Endothelial cell of umbilical vein (primary cell): ENCODE data around the gene SLIT1. TPM values are rescaled to one million over a fixed set of nuclear protein-coding genes. Genes with fewer than 3 reads are reported as not detected.

Experiments
- BruUV-seq: library from RNA; stranded (reverse); fragments of 400-500 nt; replicated peaks from 2 replicates; lab custom pipeline; 2021; lab: Mats Ljungman, UMichigan
- CTCF ChIA-PET: fragments of 300-600, 350-600 bp; sonication (Branson Sonifier 250); formaldehyde crosslinking; loops from one replicate; lab custom pipeline; 2021; ENCODE audit warnings: antibody characterized with exemption, inconsistent platforms; lab: Charles Lee
- POLR2A ChIA-PET: fragments of 300-600, 350-600 bp; sonication (Branson Sonifier 250); formaldehyde crosslinking; loops from one replicate; lab custom pipeline; 2021; ENCODE audit warnings: antibody characterized with exemption, inconsistent platforms; lab: Charles Lee
- DNase-seq: peaks from one replicate; pipeline ENCODE4 v3.0.0-alpha.2; 2011; ENCODE audit warnings: low read depth, low spot score
- FAIRE-seq: peaks from 2 replicates; lab custom pipeline; 2011; peaks lifted over from hg19 to GRCh38; lab: Jason Lieb, UNC
- H2AFZ ChIP-seq: 2 replicates; pipeline ENCODE4 v1.6.0; 2012; ENCODE audit warnings: low read depth, low read length, control low read depth, inconsistent platforms
- H3K27ac ChIP-seq: 2 replicates; pipeline ENCODE4 v1.5.1; 2011; ENCODE audit warnings: low read depth, mild to moderate bottlenecking, control low read depth, low read length, moderate library complexity; ENCODE audit not compliant: insufficient read depth
- H3K27me3 ChIP-seq, 2 experiments: 2 replicates each; pipeline versions ENCODE4 v1.6.0 to v1.6.1; 2011; ENCODE audit warnings: low read length in 2 of 2, mixed read lengths in 1 of 2; ENCODE audit not compliant: control insufficient read depth in 2 of 2, insufficient read depth in 2 of 2
- H3K36me3 ChIP-seq, 2 experiments: 2 replicates in 1 of 2; 3 replicates in 1 of 2; pipeline ENCODE4 v1.5.1; 2011; ENCODE audit warnings: low read length in 2 of 2, mild to moderate bottlenecking in 1 of 2, moderate library complexity in 1 of 2; ENCODE audit not compliant: control insufficient read depth in 2 of 2, insufficient read depth in 2 of 2; ENCODE audit errors: extremely low read depth in 1 of 2
- H3K4me1 ChIP-seq: 3 replicates; pipeline ENCODE4 v1.5.1; 2011; ENCODE audit warnings: mild to moderate bottlenecking, low read length; ENCODE audit not compliant: control insufficient read depth, insufficient read depth; ENCODE audit errors: extremely low read depth
- H3K4me2 ChIP-seq: 2 replicates; pipeline ENCODE4 v1.6.1; 2011; ENCODE audit warnings: low read length, control low read depth, mixed read lengths; ENCODE audit not compliant: insufficient read depth
- H3K4me3 ChIP-seq, 3 experiments: fragments of 200-600 bp in 1 of 3; sonication (generic), shearing (Covaris generic) in 1 of 3; replicated peaks in 1 of 3; 2 replicates each; pipeline ENCODE4 v1.5.1; 2011 to 2016; ENCODE audit warnings: control low read depth in 3 of 3, low read length in 3 of 3, mild to moderate bottlenecking in 2 of 3, inconsistent platforms in 1 of 3, low read depth in 1 of 3, moderate library complexity in 1 of 3; ENCODE audit not compliant: insufficient read depth in 1 of 3
- H3K79me2 ChIP-seq: 2 replicates; pipeline ENCODE4 v1.6.0; 2012; ENCODE audit warnings: low read length, inconsistent platforms; ENCODE audit not compliant: control insufficient read depth, insufficient read depth
- H3K9ac ChIP-seq: replicated peaks from 2 replicates; pipeline ENCODE3; 2011; ENCODE audit warnings: low read length, control low read depth; ENCODE audit not compliant: insufficient read depth; ENCODE audit errors: extremely low read depth
- H3K9me1 ChIP-seq: replicated peaks from 3 replicates; pipeline ENCODE4 v1.6.0; 2011; ENCODE audit warnings: mild to moderate bottlenecking, low read length; ENCODE audit not compliant: control insufficient read depth, insufficient read depth; ENCODE audit errors: extremely low read depth
- H3K9me3 ChIP-seq: replicated peaks from 2 replicates; pipeline ENCODE4 v1.5.1; 2012; ENCODE audit warnings: low read length, inconsistent platforms; ENCODE audit not compliant: control insufficient read depth, insufficient read depth
- H4K20me1 ChIP-seq: replicated peaks from 2 replicates; pipeline ENCODE3; 2011; ENCODE audit warnings: mild to moderate bottlenecking, low read length; ENCODE audit not compliant: control insufficient read depth, insufficient read depth; ENCODE audit errors: extremely low read depth
- EZH2 ChIP-seq: IDR thresholded peaks from 2 replicates; pipeline ENCODE4 v1.6.1; 2012; ENCODE audit warnings: borderline replicate concordance, low read depth, mild to moderate bottlenecking, moderate library complexity, low read length, inconsistent platforms; ENCODE audit not compliant: severe bottlenecking
- FOS ChIP-seq: IDR thresholded peaks from 2 replicates; pipeline ENCODE4 v1.6.1; 2011; ENCODE audit warnings: mild to moderate bottlenecking, low read length, moderate library complexity, borderline replicate concordance; ENCODE audit not compliant: insufficient read depth
- GATA2 ChIP-seq: IDR thresholded peaks from 2 replicates; pipeline ENCODE4 v1.7.0; 2011; ENCODE audit warnings: low read depth, mild to moderate bottlenecking, moderate library complexity, mixed read lengths, low read length; ENCODE audit not compliant: insufficient read length, insufficient read depth
- JUN ChIP-seq: IDR thresholded peaks from 2 replicates; pipeline ENCODE4 v1.6.1; 2011; ENCODE audit warnings: borderline replicate concordance, low read depth; ENCODE audit not compliant: insufficient read length, insufficient read depth
- MYC ChIP-seq: IDR thresholded peaks from one replicate; pipeline ENCODE4 v1.6.1; 2011; ENCODE audit warnings: mild to moderate bottlenecking, low read depth, low read length
- POLR2A ChIP-seq: IDR thresholded peaks from 2 replicates; pipeline ENCODE4 v1.6.1; 2012; ENCODE audit warnings: low read depth, mild to moderate bottlenecking, control low read depth, low read length
- POLR2AphosphoS5 ChIP-seq: IDR thresholded peaks from 2 replicates; pipeline ENCODE4 v1.6.1; 2012; ENCODE audit warnings: low read depth, mild to moderate bottlenecking, control low read depth, low read length, moderate library complexity; ENCODE audit not compliant: insufficient read depth
- dilution Hi-C: fragments of 300-500 bp; cut with MboI; formaldehyde crosslinking; loops from one replicate; pipeline ENCODE4 v1.15.0; 2019; ENCODE audit warnings: low sequenced_read_pairs; ENCODE audit not compliant: extremely low pct_ligation_motif_present
- intact Hi-C: fragments of 100-400 bp; cut with micrococcal nuclease; formaldehyde crosslinking; loops from one replicate; pipeline ENCODE4 v1.10.0; 2022
- polyA plus RNA-seq, 4 experiments: library from polyadenylated mRNA; depleted of rRNA in 3 of 4; stranded (reverse) in 3 of 4; unstranded in 1 of 4; fragments of >200 nt; gene quantifications; 2 replicates each; pipeline versions ENCODE4 v1.2.1 to v1.2.3, GENCODE V29; 2011 to 2012; ENCODE audit warnings: missing spikeins in 1 of 4
- total RNA-seq: library from RNA; stranded (reverse); gene quantifications from 2 replicates; pipeline ENCODE4 v1.2.3, GENCODE V29; 2021
- TF ChIP-seq, protein P1 (sequence below): IDR thresholded peaks from 2 replicates; pipeline ENCODE4 v1.6.1; 2011; ENCODE audit not compliant: insufficient read depth, insufficient read length
- TF ChIP-seq, protein P2 (sequence below), 2 donors: IDR thresholded peaks; 1 replicate in 1 of 2; 2 replicates in 1 of 2; pipeline ENCODE4 v1.5.1; 2011; ENCODE audit warnings: low read length in 2 of 2, mild to moderate bottlenecking in 2 of 2, moderate library complexity in 2 of 2, control low read depth in 1 of 2, inconsistent platforms in 1 of 2, low read depth in 1 of 2; ENCODE audit not compliant: insufficient read depth in 1 of 2; ENCODE audit errors: extremely low read depth in 1 of 2

SLIT1 gene
- total and polyA plus RNA-seq, 2 donors (not counting 3 experiments of a cell fraction or from before 2014, with no cell fraction given), result 0.04 to 0.20 TPM

DNA sequence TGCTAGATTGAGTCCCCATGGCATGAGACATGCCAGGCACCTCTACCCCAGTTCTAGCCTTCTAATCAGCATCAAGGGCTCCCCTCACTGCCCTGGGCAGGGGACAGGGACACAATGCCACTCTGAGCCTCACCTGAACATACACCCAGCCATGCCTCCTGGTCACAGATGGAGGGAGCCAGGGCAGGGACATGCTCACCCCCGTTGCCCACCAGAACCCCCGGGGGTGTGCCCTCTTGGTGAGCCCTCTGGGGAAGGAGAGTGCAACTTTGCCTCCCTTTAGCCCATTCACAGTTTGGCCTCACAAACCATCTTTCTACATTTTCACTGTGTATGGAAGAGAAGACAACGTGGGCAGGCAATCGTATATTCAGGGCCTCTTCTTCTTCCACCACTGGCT is 186.4 kb downstream of the SLIT1 start:
- H3K4me1 ChIP-seq, result no peaks in the 10 kb centered on the region
- no peak overlapping the region for H2AFZ ChIP-seq
- no peaks in the 10 kb centered on the region for H3K79me2 ChIP-seq
- H3K9ac ChIP-seq, result no peak overlapping the region
- DNase-seq, result no peak
- intact Hi-C loops, result no loop called here
- H3K36me3 ChIP-seq, result no peaks in the 10 kb centered on the region
- ChIA-PET CTCF (interaction anchor here (1.0 to 3.1 kb wide), 2 partner anchors 16 to 26 kb away, joined by 3 to 9 read pairs; no protein-coding TSS in a partner anchor), POLR2A (no interaction called here)
- TF ChIP-seq EZH2, result no peak
- H3K27ac ChIP-seq, result no peak overlapping the region
- dilution Hi-C loops, result no loop called here
- H4K20me1 ChIP-seq, result no peaks in the 10 kb centered on the region
- no peaks in the 10 kb centered on the region for H3K9me3 ChIP-seq
- no peak overlapping the region for H3K4me2 ChIP-seq
- no TSS peak for BruUV-seq
- no peaks in the 10 kb centered on the region for H3K9me1 ChIP-seq
- peaks cover 0 to 2% of the 10 kb centered on the region in 2 experiments for H3K27me3 ChIP-seq
- no peak overlapping the region for H3K4me3 ChIP-seq
- no peak for FAIRE-seq

DNA sequence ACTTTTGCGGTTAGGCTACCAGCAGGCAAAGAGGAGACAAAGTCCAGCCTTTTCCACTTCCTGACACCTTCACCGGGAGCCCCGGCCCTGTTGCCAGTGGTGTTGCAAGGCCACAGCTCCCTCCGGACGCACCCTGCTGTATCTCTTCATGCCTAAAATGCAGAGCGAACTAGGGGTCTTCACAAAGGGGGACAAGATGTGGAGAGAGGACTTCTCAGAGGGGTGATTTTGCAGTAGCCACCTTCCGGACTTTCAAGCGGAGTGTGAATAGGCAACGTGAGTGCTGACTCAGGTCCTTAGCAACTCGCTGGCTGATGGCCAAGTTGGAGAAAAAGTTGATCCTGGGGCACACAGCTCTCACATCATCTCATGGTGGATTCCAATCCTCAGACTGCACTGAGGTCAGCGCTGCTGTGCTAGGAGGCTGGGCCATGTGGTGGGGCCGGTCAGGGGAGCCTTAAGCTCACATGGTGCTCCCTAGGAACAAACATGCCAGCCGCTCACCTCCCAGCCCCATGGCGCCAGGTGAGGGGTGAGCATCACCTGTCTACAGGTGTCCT is 187.3 kb downstream of the SLIT1 start:
- no peaks in the 10 kb centered on the region for H3K9me3 ChIP-seq
- no peaks in the 10 kb centered on the region for H3K79me2 ChIP-seq
- H3K4me1 ChIP-seq, result no peaks in the 10 kb centered on the region
- no peak overlapping the region for H3K27ac ChIP-seq
- H3K9me1 ChIP-seq, result no peaks in the 10 kb centered on the region
- no peaks in the 10 kb centered on the region for H3K36me3 ChIP-seq
- DNase-seq, result peak; percentile 3
- no peak overlapping the region for H3K4me3 ChIP-seq
- H3K4me2 ChIP-seq, result no peak overlapping the region
- TF ChIP-seq, protein P1, sequence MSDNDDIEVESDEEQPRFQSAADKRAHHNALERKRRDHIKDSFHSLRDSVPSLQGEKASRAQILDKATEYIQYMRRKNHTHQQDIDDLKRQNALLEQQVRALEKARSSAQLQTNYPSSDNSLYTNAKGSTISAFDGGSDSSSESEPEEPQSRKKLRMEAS, result no peak
- TF ChIP-seq GATA2 (no peak), EZH2 (no peak), FOS (no peak), POLR2AphosphoS5 (no peak), POLR2A (no peak), MYC (no peak), JUN (no peak)
- TF ChIP-seq, protein P2, sequence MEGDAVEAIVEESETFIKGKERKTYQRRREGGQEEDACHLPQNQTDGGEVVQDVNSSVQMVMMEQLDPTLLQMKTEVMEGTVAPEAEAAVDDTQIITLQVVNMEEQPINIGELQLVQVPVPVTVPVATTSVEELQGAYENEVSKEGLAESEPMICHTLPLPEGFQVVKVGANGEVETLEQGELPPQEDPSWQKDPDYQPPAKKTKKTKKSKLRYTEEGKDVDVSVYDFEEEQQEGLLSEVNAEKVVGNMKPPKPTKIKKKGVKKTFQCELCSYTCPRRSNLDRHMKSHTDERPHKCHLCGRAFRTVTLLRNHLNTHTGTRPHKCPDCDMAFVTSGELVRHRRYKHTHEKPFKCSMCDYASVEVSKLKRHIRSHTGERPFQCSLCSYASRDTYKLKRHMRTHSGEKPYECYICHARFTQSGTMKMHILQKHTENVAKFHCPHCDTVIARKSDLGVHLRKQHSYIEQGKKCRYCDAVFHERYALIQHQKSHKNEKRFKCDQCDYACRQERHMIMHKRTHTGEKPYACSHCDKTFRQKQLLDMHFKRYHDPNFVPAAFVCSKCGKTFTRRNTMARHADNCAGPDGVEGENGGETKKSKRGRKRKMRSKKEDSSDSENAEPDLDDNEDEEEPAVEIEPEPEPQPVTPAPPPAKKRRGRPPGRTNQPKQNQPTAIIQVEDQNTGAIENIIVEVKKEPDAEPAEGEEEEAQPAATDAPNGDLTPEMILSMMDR (IDR thresholded peaks at IDR 0.05; ENCODE audit: extremely low read depth in 1 of 2, insufficient read depth in 1 of 2, low read depth in 1 of 2, low read length in 2 of 2), result no peak
- intact Hi-C loops, result no loop called here
- no peak overlapping the region for H3K9ac ChIP-seq
- peaks cover 0 to under 1% of the 10 kb centered on the region in 2 experiments for H3K27me3 ChIP-seq
- ChIA-PET CTCF (interaction anchor here (3.1 kb wide), 1 partner anchor 27 kb away, joined by 9 read pairs; no protein-coding TSS in a partner anchor), POLR2A (no interaction called here)
- dilution Hi-C loops, result no loop called here
- no peak overlapping the region for H2AFZ ChIP-seq
- no peak for FAIRE-seq
- BruUV-seq, result no TSS peak
- no peaks in the 10 kb centered on the region for H4K20me1 ChIP-seq
